Stimulated activated CD4-positive, alpha-beta T cell treated with anti-CD3 and anti-CD28 coated beads, Interleukin-12 subunit alpha, Interleukin-12 subunit beta, amount 100 ng/mL, for 4 hours (primary cell): Measurements from ENCODE around the gene TMEM8B.
"Not testable (repeated sequence)": the region's sequence is repeated elsewhere in the genome, so short reads cannot be mapped to it uniquely, and the experiment has no call there.

Experiments used
- DNase-seq: peaks from one replicate; pipeline ENCODE4 v3.0.0-alpha.2; 2020

Gene TMEM8B

GRCh38 chr9:35909274-35909673 is 80.2 kb downstream of the TMEM8B start, which contains the start of gene SPAAR:
Gene SPAAR, plus strand, starts transcription at chr9:35909490. Its CDS starts 974 bp downstream, at chr9:35910464.
- DNase-seq = no peak

GRCh38 chr9:35909687-35910612 is 80.9 kb downstream of the TMEM8B start:
- DNase-seq = no peak

- DNase-seq = no peak
These were observed 81.8 kb downstream of the TMEM8B start for GRCh38 chr9:35910613-35911359.

DNA sequence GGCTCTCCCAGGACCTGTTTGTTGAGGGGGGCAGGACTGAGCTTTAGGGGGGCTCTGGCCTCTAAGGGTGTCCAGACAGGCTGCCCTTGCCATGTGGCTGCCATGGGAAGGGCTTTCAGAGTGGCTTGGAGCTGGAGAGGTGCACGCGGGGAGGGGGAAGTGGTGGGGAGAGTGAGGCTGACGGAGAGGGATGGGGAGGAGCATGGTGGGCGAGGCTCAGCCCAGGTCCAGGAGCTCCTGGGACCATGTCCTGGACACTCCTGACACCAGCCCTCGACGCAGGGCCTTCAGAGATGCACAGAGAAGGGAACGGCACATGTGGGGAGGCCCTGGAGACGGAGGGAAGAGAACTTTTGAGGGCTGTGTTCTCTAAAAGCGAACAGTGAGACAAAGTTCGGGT is 82.7 kb downstream of the TMEM8B start:
- no peak for DNase-seq

- DNase-seq = no peak
These were observed 83.9 kb downstream of the TMEM8B start for GRCh38 chr9:35912791-35913400.

DNA sequence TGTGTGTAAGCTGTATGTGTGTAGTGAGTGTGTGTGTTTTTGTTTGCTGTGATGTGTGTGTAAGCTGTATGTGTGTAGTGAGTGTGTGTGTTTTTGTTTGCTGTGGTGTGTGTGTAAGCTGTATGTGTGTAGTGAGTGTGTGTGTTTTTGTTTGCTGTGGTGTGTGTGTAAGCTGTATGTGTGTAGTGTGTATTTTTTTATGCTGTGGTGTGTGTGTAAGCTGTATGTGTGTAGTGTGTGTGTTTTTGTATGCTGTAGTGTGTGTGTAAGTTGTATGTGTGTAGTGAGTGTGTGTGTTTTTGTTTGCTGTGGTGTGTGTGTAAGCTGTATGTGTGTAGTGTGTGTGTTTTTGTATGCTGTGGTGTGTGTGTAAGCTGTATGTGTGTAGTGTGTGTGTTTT is 84.4 kb downstream of the TMEM8B start:
- not testable (repeated sequence) for DNase-seq

DNA sequence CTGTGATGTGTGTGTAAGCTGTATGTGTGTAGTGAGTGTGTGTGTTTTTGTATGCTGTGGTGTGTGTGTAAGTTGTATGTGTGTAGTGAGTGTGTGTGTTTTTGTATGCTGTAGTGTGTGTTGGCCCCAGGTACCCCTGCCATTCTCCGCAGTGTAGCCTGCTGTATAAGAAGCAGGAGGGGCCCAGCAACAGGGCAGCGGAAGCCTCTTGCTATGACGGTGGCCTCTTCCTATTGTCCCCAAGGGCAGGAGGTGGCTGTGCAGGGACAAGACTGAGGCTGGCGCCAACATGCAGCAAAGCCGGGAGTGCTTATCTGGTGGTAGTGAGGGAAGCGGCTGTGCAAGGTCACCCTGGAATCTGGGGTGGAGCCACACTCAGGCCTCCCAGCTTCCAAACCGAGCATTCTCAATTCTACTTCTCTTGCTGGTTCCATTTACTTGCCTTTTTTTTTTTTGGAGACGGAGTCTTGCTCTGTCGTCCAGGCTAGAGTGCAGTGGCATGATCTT is 85.3 kb downstream of the TMEM8B start:
- DNase-seq = no peak
